ENCODE results near the gene SCARF1.

Gene SCARF1

GRCh38 chr17:1606352-1606985 is 39.1 kb downstream of the SCARF1 start:
- no peak for DNase-seq

GRCh38 chr17:1605681-1606351 is 39.7 kb downstream of the SCARF1 start:
- no peak for TF ChIP-seq GATA1 (IDR thresholded peaks at IDR 0.05; ENCODE audit: low read depth, low read length)
- TF ChIP-seq POLR2A (IDR thresholded peaks at IDR 0.05; ENCODE audit: low read length) = no peak
- no peak for DNase-seq

More at GRCh38 chr17:1606352-1606985, 39.1 kb downstream of the SCARF1 start:
- TF ChIP-seq GATA1 (IDR thresholded peaks at IDR 0.05; ENCODE audit: low read depth, low read length) = no peak
- TF ChIP-seq POLR2A (IDR thresholded peaks at IDR 0.05; ENCODE audit: low read length) = no peak

- DNase-seq = no peak
- no peak for TF ChIP-seq POLR2A (IDR thresholded peaks at IDR 0.05; ENCODE audit: low read length)
- TF ChIP-seq GATA1 (IDR thresholded peaks at IDR 0.05; ENCODE audit: low read depth, low read length) = no peak
Observed at GRCh38 chr17:1604831-1605528, 40.6 kb downstream of the SCARF1 start.

- DNase-seq = no peak
- TF ChIP-seq POLR2A (IDR thresholded peaks at IDR 0.05; ENCODE audit: low read length) (no peak), GATA1 (IDR thresholded peaks at IDR 0.05; ENCODE audit: low read depth, low read length) (no peak)
Observed at GRCh38 chr17:1601571-1601970, 44.0 kb downstream of the SCARF1 start.

GRCh38 chr17:1598399-1599095 is 47.0 kb downstream of the SCARF1 start:
- DNase-seq = no peak
- TF ChIP-seq GATA1 (IDR thresholded peaks at IDR 0.05; ENCODE audit: low read depth, low read length) (no peak), POLR2A (IDR thresholded peaks at IDR 0.05; ENCODE audit: low read length) (no peak)

GRCh38 chr17:1597861-1598342 is 47.6 kb downstream of the SCARF1 start:
- no peak for DNase-seq
- TF ChIP-seq POLR2A (IDR thresholded peaks at IDR 0.05; ENCODE audit: low read length) (no peak), GATA1 (IDR thresholded peaks at IDR 0.05; ENCODE audit: low read depth, low read length) (no peak)

- TF ChIP-seq GATA1 (IDR thresholded peaks at IDR 0.05; ENCODE audit: low read depth, low read length) (no peak), POLR2A (IDR thresholded peaks at IDR 0.05; ENCODE audit: low read length) (no peak)
Observed at GRCh38 chr17:1593630-1593931, 52.0 kb downstream of the SCARF1 start.

GRCh38 chr17:1592751-1593629 is 52.5 kb downstream of the SCARF1 start:
- no peak for DNase-seq
- TF ChIP-seq GATA1 (IDR thresholded peaks at IDR 0.05; ENCODE audit: low read depth, low read length) (no peak), POLR2A (IDR thresholded peaks at IDR 0.05; ENCODE audit: low read length) (no peak)

More at GRCh38 chr17:1593630-1593931, 52.0 kb downstream of the SCARF1 start:
- no peak for DNase-seq

GRCh38 chr17:1591474-1592090 is 54.0 kb downstream of the SCARF1 start:
- no peak for DNase-seq
- no peak for TF ChIP-seq GATA1 (IDR thresholded peaks at IDR 0.05; ENCODE audit: low read depth, low read length)
- TF ChIP-seq POLR2A (IDR thresholded peaks at IDR 0.05; ENCODE audit: low read length) = no peak

GRCh38 chr17:1590747-1591473 is 54.6 kb downstream of the SCARF1 start:
- DNase-seq = no peak
- TF ChIP-seq POLR2A (IDR thresholded peaks at IDR 0.05; ENCODE audit: low read length) (no peak), GATA1 (IDR thresholded peaks at IDR 0.05; ENCODE audit: low read depth, low read length) (no peak)

GRCh38 chr17:1590029-1590746 is 55.3 kb downstream of the SCARF1 start:
- TF ChIP-seq POLR2A (IDR thresholded peaks at IDR 0.05; ENCODE audit: low read length) = no peak
- TF ChIP-seq GATA1 (IDR thresholded peaks at IDR 0.05; ENCODE audit: low read depth, low read length) = no peak
- peak; percentile 59 to 82 for DNase-seq
